NCI-H82 treated with DMSO at 0.1 percent for 48 hours (cell line): ENCODE results near the gene PDX1.
"Not testable (repeated sequence)": the region's sequence is repeated elsewhere in the genome, so short reads cannot be mapped to it uniquely, and the experiment has no call there.

Source experiments
- DNase-seq: peaks from one replicate; lab custom pipeline; 2025; ENCODE audit not compliant: unreplicated experiment; lab: John Stamatoyannopoulos, UW

Gene PDX1

GRCh38 chr13:27954406-27954851 is 34.6 kb downstream of the PDX1 start:
- no peak for DNase-seq

GRCh38 chr13:27955014-27955591 is 35.3 kb downstream of the PDX1 start:
- DNase-seq, result no peak

- DNase-seq, result no peak
These were observed 36.9 kb downstream of the PDX1 start for GRCh38 chr13:27956576-27957300.

GRCh38 chr13:27959976-27960361 is 40.2 kb downstream of the PDX1 start:
- DNase-seq, result no peak

GRCh38 chr13:27960362-27961226 is 40.8 kb downstream of the PDX1 start:
- DNase-seq, result no peak

GRCh38 chr13:27961227-27962085 is 41.7 kb downstream of the PDX1 start:
- DNase-seq, result no peak

- DNase-seq, result no peak
These were observed 42.5 kb downstream of the PDX1 start for GRCh38 chr13:27962128-27962841.

- no peak for DNase-seq
These were observed 43.2 kb downstream of the PDX1 start for GRCh38 chr13:27962982-27963381.

GRCh38 chr13:27963491-27963890 is 43.7 kb downstream of the PDX1 start:
- no peak for DNase-seq

- not testable (repeated sequence) for DNase-seq
These were observed 44.4 kb downstream of the PDX1 start for GRCh38 chr13:27964206-27964605.

- DNase-seq, result no peak
These were observed 45.0 kb downstream of the PDX1 start for GRCh38 chr13:27964741-27965323.

GRCh38 chr13:27965343-27965739 is 45.5 kb downstream of the PDX1 start:
- no peak for DNase-seq

- DNase-seq, result no peak
These were observed 46.2 kb downstream of the PDX1 start for GRCh38 chr13:27965740-27966640.

- no peak for DNase-seq
These were observed 46.9 kb downstream of the PDX1 start for GRCh38 chr13:27966641-27967202.

GRCh38 chr13:27967203-27967735 is 47.5 kb downstream of the PDX1 start:
- DNase-seq, result no peak

- DNase-seq, result no peak
These were observed 48.0 kb downstream of the PDX1 start for GRCh38 chr13:27967736-27968315.

GRCh38 chr13:27968316-27969081 is 48.7 kb downstream of the PDX1 start:
- no peak for DNase-seq
